ENCODE measurements around the gene MMP11. TPM values are rescaled to one million over a fixed set of nuclear protein-coding genes. Genes with fewer than 3 reads are reported as not detected.
A peak's percentile ranks its signal among the peaks of the same experiment; 100 is the strongest.

The MMP11 gene
- polyA plus RNA-seq, 1 of the 3 experiments (the other 2 are of a cell fraction), result 64.4 TPM

DNA sequence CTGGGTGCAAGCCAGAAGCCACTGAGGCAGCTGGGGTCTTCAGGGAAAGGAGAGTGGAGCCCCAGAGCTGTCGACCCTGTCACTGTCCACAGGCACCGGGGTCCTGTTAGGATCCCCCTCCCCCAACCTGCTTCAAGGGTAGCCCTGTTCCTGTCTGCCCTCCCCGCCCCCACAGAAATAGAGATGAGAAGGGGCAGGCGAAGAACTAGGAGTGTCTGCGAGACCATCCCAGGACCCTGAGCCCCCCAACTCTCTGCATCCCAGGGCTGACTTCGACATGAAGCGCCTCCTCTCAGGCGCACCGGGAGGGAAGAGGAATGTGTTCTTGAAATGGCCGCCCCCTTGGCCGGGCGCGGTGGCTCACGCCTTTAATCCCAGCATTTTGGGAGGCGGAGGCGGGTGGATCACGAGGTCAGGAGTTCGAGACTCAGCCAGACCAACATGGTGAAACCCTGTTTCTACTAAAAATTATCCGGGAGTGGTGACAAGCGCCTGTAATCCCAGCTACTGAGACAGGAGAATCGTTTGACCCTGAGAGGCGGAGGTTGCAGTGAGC, 21.1 kb upstream of the MMP11 start:
- Histone ChIP-seq H3F3A (replicated peaks; ENCODE audit: insufficient read depth) (no peaks in the 10 kb centered on the region), H3K79me2 (ENCODE audit: insufficient read depth) (peaks cover 29% of the 10 kb centered on the region), H3K27ac (ENCODE audit: low read depth in 2 of 2, low read length in 1 of 2) (peak overlapping the region; percentile 64 to 88), H3K9me2 (no peaks in the 10 kb centered on the region), H3K4me2 (peak overlapping the region; percentile 84), H3K4me1 (ENCODE audit: control insufficient read depth in 1 of 2, insufficient read depth in 2 of 2, low read depth in 1 of 2, low read length in 1 of 2) (peaks cover 0 to 10% of the 10 kb centered on the region in 2 experiments; a peak in 2 of 4 replicates), H3K9ac (peak overlapping the region; percentile 83), H3K36me3 (replicated peaks in 1 of 2; ENCODE audit: control insufficient read depth in 1 of 2, insufficient read depth in 2 of 2, low read length in 1 of 2) (no peaks in the 10 kb centered on the region), H2AFZ (ENCODE audit: low read depth) (peak overlapping the region; percentile 93), H4K20me1 (ENCODE audit: insufficient read depth) (no peaks in the 10 kb centered on the region), H3K4me3 (ENCODE audit: low read depth in 2 of 2, low read length in 1 of 2) (peak overlapping the region; percentile 78 to 81), H3K27me3 (ENCODE audit: insufficient read depth) (no peaks in the 10 kb centered on the region), H3K9me3 (no peaks in the 10 kb centered on the region)
- WGBS (ENCODE audit: low lambda C conversion rate), result 64% methylated on average over 19 of the region's 22 CpGs
- TF ChIP-seq EZH2phosphoT487 (IDR thresholded peaks at IDR 0.05; ENCODE audit: borderline replicate concordance, low read depth) (no peak), POLR2AphosphoS5 (IDR thresholded peaks at IDR 0.05; ENCODE audit: low read depth, low read length) (0 out of 2 replicates have a peak, but pooled peaks have one; percentile 2)
- no peak for DNase-seq
- POLR2A ChIA-PET, result interaction anchor here (1.0 to 2.3 kb wide), 3 partner anchors 8 to 106 kb away, joined by 4 to 9 read pairs (median 4); partner anchors contain the start of gene SLC2A11
- CTCF ChIA-PET, result interaction anchor here (1.9 to 2.7 kb wide), 2 partner anchors 16 to 98 kb away, joined by 4 to 6 read pairs; partner anchors contain the start of gene CHCHD10

DNA sequence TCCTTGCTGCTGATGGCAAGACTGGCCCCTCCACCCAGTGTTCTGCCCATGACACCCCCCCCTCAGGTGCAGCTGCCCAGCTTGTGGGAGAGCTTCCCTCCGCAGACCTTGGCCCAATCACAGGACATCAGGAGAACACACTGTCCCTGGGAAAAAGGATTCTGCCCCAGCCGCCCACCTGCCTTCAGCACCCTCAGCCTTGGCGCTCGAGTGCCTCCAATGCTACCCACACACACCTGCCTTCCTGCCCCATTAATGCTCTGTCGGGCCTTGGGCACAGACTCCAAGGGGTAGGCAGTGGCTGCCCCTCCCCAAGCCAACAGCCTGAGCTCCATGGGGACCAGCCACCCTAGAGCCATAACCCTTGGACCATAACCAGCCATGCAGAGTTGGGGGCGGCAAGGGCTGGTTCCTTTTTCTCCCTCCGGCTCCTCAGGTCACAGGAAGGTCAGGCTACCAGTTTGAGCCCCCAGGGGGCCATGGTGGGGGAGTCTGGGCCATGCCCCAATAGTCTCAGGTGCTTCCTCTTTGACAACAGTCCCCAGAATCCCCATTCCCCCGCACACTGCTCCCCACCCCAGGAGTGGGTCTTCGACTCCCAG, 20.5 kb upstream of the MMP11 start:
- no peak overlapping the region for H2AFZ ChIP-seq (ENCODE audit: low read depth)
- peaks cover 23% of the 10 kb centered on the region for H3K79me2 ChIP-seq (ENCODE audit: insufficient read depth)
- no peaks in the 10 kb centered on the region for H3F3A ChIP-seq (replicated peaks; ENCODE audit: insufficient read depth)
- no peaks in the 10 kb centered on the region for H3K27me3 ChIP-seq (ENCODE audit: insufficient read depth)
- no peaks in the 10 kb centered on the region for H3K36me3 ChIP-seq (replicated peaks in 1 of 2; ENCODE audit: control insufficient read depth in 1 of 2, insufficient read depth in 2 of 2, low read length in 1 of 2)
- H3K9ac ChIP-seq, result no peak overlapping the region
- no peaks in the 10 kb centered on the region for H3K9me3 ChIP-seq
- peaks cover 0 to 10% of the 10 kb centered on the region in 2 experiments; a peak in 2 of 4 replicates for H3K4me1 ChIP-seq (ENCODE audit: control insufficient read depth in 1 of 2, insufficient read depth in 2 of 2, low read depth in 1 of 2, low read length in 1 of 2)
- no peaks in the 10 kb centered on the region for H4K20me1 ChIP-seq (ENCODE audit: insufficient read depth)
- 98% methylated on average over 9 of the region's 9 CpGs for WGBS (ENCODE audit: low lambda C conversion rate)
- peak; percentile 30 for DNase-seq
- TF ChIP-seq, protein P1, sequence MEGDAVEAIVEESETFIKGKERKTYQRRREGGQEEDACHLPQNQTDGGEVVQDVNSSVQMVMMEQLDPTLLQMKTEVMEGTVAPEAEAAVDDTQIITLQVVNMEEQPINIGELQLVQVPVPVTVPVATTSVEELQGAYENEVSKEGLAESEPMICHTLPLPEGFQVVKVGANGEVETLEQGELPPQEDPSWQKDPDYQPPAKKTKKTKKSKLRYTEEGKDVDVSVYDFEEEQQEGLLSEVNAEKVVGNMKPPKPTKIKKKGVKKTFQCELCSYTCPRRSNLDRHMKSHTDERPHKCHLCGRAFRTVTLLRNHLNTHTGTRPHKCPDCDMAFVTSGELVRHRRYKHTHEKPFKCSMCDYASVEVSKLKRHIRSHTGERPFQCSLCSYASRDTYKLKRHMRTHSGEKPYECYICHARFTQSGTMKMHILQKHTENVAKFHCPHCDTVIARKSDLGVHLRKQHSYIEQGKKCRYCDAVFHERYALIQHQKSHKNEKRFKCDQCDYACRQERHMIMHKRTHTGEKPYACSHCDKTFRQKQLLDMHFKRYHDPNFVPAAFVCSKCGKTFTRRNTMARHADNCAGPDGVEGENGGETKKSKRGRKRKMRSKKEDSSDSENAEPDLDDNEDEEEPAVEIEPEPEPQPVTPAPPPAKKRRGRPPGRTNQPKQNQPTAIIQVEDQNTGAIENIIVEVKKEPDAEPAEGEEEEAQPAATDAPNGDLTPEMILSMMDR (IDR thresholded peaks at IDR 0.05), result no peak
- TF ChIP-seq GABPA (IDR thresholded peaks at IDR 0.05; ENCODE audit: low read depth) (no peak), MXI1 (IDR thresholded peaks at IDR 0.05; ENCODE audit: low read depth, low read length) (no peak), SIN3A (IDR thresholded peaks at IDR 0.05; ENCODE audit: borderline replicate concordance, low read depth, low read length) (no peak), MEF2A (IDR thresholded peaks at IDR 0.05; ENCODE audit: borderline replicate concordance, low read depth) (no peak), TCF12 (IDR thresholded peaks at IDR 0.05) (no peak), NFIC (IDR thresholded peaks at IDR 0.05; ENCODE audit: borderline replicate concordance) (no peak), ELF1 (IDR thresholded peaks at IDR 0.05) (no peak), EZH2phosphoT487 (IDR thresholded peaks at IDR 0.05; ENCODE audit: borderline replicate concordance, low read depth) (no peak), FOSL2 (IDR thresholded peaks at IDR 0.05; ENCODE audit: borderline replicate concordance, low read depth) (no peak), TAF1 (IDR thresholded peaks at IDR 0.05; ENCODE audit: borderline replicate concordance, low read depth, low read length) (no peak), JUND (IDR thresholded peaks at IDR 0.05) (no peak), TEAD4 (IDR thresholded peaks at IDR 0.05; ENCODE audit: borderline replicate concordance, insufficient read depth) (no peak)
- TF ChIP-seq, protein P2, sequence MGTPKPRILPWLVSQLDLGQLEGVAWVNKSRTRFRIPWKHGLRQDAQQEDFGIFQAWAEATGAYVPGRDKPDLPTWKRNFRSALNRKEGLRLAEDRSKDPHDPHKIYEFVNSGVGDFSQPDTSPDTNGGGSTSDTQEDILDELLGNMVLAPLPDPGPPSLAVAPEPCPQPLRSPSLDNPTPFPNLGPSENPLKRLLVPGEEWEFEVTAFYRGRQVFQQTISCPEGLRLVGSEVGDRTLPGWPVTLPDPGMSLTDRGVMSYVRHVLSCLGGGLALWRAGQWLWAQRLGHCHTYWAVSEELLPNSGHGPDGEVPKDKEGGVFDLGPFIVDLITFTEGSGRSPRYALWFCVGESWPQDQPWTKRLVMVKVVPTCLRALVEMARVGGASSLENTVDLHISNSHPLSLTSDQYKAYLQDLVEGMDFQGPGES (IDR thresholded peaks at IDR 0.05; ENCODE audit: low read depth, low read length), result no peak
- TF ChIP-seq, protein P3, sequence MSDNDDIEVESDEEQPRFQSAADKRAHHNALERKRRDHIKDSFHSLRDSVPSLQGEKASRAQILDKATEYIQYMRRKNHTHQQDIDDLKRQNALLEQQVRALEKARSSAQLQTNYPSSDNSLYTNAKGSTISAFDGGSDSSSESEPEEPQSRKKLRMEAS (IDR thresholded peaks at IDR 0.05; ENCODE audit: low read depth), result no peak
- TF ChIP-seq, protein P4, sequence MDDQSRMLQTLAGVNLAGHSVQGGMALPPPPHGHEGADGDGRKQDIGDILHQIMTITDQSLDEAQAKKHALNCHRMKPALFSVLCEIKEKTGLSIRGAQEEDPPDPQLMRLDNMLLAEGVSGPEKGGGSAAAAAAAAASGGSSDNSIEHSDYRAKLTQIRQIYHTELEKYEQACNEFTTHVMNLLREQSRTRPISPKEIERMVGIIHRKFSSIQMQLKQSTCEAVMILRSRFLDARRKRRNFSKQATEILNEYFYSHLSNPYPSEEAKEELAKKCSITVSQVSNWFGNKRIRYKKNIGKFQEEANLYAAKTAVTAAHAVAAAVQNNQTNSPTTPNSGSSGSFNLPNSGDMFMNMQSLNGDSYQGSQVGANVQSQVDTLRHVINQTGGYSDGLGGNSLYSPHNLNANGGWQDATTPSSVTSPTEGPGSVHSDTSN (IDR thresholded peaks at IDR 0.05), result no peak
- H3K4me3 ChIP-seq (ENCODE audit: low read depth in 2 of 2, low read length in 1 of 2), result no peak overlapping the region
- H3K27ac ChIP-seq (ENCODE audit: low read depth in 2 of 2, low read length in 1 of 2), result no peak overlapping the region
- ChIA-PET POLR2A (interaction anchor here (1.0 kb wide), 1 partner anchor 106 kb away, joined by 4 read pairs; the partner anchor contains the start of gene SLC2A11), CTCF (interaction anchor here (1.9 to 2.7 kb wide), 2 partner anchors 15 to 98 kb away, joined by 4 to 6 read pairs; partner anchors contain the start of gene CHCHD10)
- no peaks in the 10 kb centered on the region for H3K9me2 ChIP-seq
- H3K4me2 ChIP-seq, result no peak overlapping the region

All from SK-N-SH (cell line).